Left ventricle myocardium inferior (tissue), 1 donor: ENCODE measurements around the gene PNKP. TPM values are rescaled to one million over a fixed set of nuclear protein-coding genes. Genes with fewer than 3 reads are reported as not detected.

Experiments
- DNase-seq: peaks from one replicate; pipeline ENCODE4 v3.0.0-alpha.2; 2020
- H3K27ac ChIP-seq: fragments of 200-600 bp; replicated peaks from 2 replicates; pipeline ENCODE4 v1.8.0; 2021
- H3K27me3 ChIP-seq: fragments of 200-600 bp; 2 replicates; pipeline ENCODE4 v1.8.0; 2021; ENCODE audit warnings: low read depth
- H3K36me3 ChIP-seq: fragments of 200-600 bp; 2 replicates; pipeline ENCODE4 v1.8.0; 2021
- H3K4me1 ChIP-seq: fragments of 200-600 bp; 2 replicates; pipeline ENCODE4 v1.8.0; 2021
- H3K4me3 ChIP-seq: fragments of 200-600 bp; 2 replicates; pipeline ENCODE4 v1.8.0; 2021; ENCODE audit warnings: mild to moderate bottlenecking, moderate library complexity
- H3K9me3 ChIP-seq: fragments of 200-600 bp; replicated peaks from 2 replicates; pipeline ENCODE4 v1.8.0; 2021
- intact Hi-C: fragments of 100-400 bp; cut with micrococcal nuclease; formaldehyde crosslinking; loops from one replicate; pipeline ENCODE4 v1.11.0; 2022
- total RNA-seq: library from RNA; stranded (reverse); fragmentation: NEBNext Ultra II Directional; extraction: Animal tissue kit (Norgen Biotek cat#: 25700); gene quantifications from one replicate; pipeline ENCODE4 v1.2.1, GENCODE V29; 2021
- TF ChIP-seq, protein P1 (sequence below): fragments of 200-600 bp; IDR thresholded peaks from 2 replicates; pipeline ENCODE4 v1.8.0; 2021; ENCODE audit warnings: antibody characterized with exemption, mild to moderate bottlenecking, borderline replicate concordance
- donor health status: DM: no; HTN: yes; CAD: no; lungs with severe emphysema.

Gene PNKP
- total RNA-seq, 1 donor from 2014 or later: 45.1 TPM

DNA sequence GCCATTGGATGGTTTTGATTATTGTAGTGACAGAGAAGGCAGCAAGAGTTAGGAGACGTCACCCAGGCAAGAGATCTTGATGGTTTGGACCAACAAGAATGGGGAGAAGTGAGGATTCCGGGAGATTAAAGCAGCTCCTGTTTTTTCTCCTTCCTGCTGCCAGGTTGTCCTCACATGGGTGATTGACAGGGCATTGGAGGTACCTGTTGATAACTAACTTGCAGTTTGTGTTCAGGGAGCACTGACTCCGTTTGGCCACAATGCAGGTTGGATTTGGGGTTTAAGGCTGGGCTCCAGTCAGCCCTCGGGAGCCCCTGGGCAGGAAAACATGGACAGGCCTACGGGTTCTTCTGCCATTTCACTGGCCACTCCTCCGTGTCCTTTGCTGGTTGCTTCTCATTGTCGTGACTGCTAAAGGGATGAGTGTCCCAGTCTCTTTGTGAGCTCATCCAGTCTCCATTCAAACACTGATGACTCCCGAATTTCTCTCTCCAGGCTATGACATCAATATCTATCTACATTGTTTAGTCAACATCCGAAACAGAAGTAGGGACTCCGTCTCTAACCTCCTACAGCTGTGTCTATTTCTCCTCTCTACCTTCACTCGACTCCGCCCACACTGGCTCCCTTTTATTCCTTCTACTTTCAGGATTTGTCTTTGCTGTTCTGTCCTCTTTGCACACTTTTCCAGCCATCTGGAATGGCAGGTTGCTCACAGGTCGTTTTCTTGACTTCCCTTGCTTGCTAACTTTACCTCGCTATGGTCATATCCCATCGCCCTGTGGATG, 17.7 kb downstream of the PNKP start:
- Histone ChIP-seq H3K4me1 (peaks cover 38% of the 10 kb centered on the region), H3K36me3 (peaks cover 5% of the 10 kb centered on the region), H3K4me3 (peak overlapping the region; percentile 85), H3K27me3 (no peaks in the 10 kb centered on the region), H3K9me3 (peaks cover 5% of the 10 kb centered on the region), H3K27ac (peak overlapping the region; percentile 99)
- TF ChIP-seq, protein P1, sequence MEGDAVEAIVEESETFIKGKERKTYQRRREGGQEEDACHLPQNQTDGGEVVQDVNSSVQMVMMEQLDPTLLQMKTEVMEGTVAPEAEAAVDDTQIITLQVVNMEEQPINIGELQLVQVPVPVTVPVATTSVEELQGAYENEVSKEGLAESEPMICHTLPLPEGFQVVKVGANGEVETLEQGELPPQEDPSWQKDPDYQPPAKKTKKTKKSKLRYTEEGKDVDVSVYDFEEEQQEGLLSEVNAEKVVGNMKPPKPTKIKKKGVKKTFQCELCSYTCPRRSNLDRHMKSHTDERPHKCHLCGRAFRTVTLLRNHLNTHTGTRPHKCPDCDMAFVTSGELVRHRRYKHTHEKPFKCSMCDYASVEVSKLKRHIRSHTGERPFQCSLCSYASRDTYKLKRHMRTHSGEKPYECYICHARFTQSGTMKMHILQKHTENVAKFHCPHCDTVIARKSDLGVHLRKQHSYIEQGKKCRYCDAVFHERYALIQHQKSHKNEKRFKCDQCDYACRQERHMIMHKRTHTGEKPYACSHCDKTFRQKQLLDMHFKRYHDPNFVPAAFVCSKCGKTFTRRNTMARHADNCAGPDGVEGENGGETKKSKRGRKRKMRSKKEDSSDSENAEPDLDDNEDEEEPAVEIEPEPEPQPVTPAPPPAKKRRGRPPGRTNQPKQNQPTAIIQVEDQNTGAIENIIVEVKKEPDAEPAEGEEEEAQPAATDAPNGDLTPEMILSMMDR: no peak
- DNase-seq: no peak
- intact Hi-C loops: no loop called here

DNA sequence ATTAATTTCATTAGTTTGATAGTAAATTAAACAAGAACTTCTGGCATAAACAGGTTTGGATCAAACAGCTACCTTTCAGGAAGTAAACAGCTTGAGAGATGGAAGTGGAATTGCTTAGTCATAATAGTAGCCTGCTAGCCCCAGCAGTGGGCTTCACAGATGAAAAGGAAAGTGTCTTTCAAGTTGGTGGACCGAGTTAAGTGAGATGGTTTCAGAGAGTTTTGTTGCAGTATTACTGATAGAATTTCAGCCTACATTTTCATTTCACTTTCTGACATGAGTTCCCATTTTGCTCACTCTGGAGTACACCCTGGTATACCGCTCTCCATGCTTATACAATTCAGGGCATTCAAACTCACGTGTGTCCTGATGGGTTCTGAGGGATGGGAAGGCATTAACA, 18.4 kb downstream of the PNKP start:
- Histone ChIP-seq H3K4me3 (no peak overlapping the region), H3K27me3 (no peaks in the 10 kb centered on the region)

DNA sequence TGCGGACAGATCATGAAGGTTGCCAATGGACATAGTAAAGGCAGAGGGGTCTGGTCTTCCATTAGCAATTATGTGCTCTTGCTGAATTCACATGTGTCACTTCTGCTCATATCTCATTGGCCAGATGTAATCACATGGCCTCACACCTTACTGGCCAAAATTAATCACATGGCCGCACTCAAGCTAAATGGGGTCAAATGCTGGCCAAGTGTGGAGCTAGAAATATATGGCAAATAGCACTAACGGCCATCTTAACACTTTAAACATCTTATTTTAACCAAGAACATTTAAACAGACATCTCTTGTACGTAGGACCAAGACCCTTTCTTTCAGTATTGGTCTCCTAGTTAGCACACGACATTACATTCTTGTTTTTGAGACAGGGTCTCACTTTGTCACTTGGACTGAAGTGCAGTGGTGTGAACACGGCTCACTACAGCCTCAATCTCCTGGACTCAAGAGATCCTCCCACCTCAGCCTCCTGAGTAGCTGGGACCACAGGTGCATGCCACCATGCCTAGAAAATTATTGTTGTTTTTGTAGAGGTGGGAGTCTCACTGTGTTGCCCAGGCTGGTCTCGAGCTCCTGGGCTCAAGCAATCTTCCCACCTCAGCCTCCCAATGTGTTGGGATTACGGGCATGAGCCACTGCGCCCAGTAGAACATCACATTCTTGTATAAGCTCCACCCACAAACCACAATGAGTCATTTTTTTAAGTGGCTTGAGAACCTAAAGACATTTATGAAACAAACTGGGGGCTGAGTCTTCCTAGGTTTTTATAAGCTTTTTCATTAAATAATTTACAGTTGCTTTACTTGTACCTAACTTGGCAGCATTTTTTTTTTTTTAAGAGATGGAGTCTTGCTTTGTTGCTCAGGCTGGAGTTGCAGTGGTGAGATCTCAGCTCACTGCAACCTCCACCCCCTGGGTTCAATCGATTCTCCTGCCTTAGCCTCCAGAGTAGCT, 19.4 kb downstream of the PNKP start:
- DNase-seq: no peak

More for the DNA sequence above, 18.4 kb downstream of the PNKP start:
- TF ChIP-seq, protein P1: no peak
- H3K36me3 ChIP-seq: no peaks in the 10 kb centered on the region
- peaks cover 5% of the 10 kb centered on the region for H3K9me3 ChIP-seq
- DNase-seq: no peak
- intact Hi-C loops: no loop called here
- no peak overlapping the region for H3K27ac ChIP-seq
- H3K4me1 ChIP-seq: peaks cover 36% of the 10 kb centered on the region

DNA sequence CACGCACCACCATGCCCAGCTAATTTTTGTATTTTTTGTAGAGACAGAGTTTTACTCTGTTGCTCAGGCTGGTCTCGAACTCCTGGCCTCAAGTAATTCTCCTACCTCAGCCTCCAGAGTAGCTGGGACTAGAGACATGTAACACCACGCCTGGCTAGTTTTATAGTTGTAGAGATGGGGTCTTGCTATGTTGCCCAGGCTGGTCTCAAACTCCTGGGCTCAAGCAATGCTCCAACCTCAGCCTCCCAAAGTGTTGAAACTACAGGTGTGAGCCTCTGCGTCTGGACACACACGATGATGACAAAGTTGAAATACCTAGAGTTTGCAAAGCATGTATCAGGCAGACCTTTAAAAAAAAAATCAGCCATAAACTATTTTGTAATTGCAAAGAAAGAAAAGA, 21.0 kb downstream of the PNKP start:
- no peak for DNase-seq
- Histone ChIP-seq H3K27ac (no peak overlapping the region), H3K9me3 (peaks cover 5% of the 10 kb centered on the region), H3K36me3 (no peaks in the 10 kb centered on the region), H3K4me3 (no peak overlapping the region), H3K4me1 (peaks cover 13% of the 10 kb centered on the region), H3K27me3 (no peaks in the 10 kb centered on the region)
- TF ChIP-seq, protein P1: no peak
- intact Hi-C loops: no loop called here

More for the DNA sequence above, 19.4 kb downstream of the PNKP start:
- intact Hi-C loops: no loop called here
- TF ChIP-seq, protein P1: no peak
- Histone ChIP-seq H3K27me3 (no peaks in the 10 kb centered on the region), H3K27ac (no peak overlapping the region), H3K9me3 (peaks cover 5% of the 10 kb centered on the region), H3K4me1 (peaks cover 27% of the 10 kb centered on the region), H3K4me3 (no peak overlapping the region), H3K36me3 (no peaks in the 10 kb centered on the region)

DNA sequence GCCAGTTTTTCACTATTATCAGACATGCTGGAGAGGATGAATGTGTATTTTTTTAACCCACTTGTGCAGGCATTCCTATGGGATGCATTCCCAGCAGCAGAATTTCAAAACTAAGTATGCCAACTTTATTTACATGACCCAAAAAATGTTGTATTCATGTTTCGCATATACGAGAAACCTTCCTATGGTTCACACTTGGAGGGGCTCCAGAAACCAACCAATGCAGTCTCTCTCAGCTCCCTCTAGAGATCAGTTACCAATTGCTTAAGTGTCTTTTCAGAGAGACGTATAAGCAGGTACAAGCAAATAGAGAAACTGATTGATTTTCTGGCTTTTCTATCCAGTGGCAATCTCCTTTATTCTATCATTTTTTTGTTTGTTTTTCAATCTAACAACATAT, 22.0 kb downstream of the PNKP start:
- H3K4me3 ChIP-seq: no peak overlapping the region
- no peaks in the 10 kb centered on the region for H3K36me3 ChIP-seq
- intact Hi-C loops: no loop called here
- no peaks in the 10 kb centered on the region for H3K27me3 ChIP-seq
- TF ChIP-seq, protein P1: no peak
- no peak for DNase-seq
- H3K9me3 ChIP-seq: peaks cover 5% of the 10 kb centered on the region
- H3K4me1 ChIP-seq: peaks cover 9% of the 10 kb centered on the region
- no peak overlapping the region for H3K27ac ChIP-seq
